BJ (cell line): Measurements from ENCODE around the gene TFRC. TPM values are rescaled to one million over a fixed set of nuclear protein-coding genes. Genes with fewer than 3 reads are reported as not detected.
"Not testable (repeated sequence)": the region's sequence is repeated elsewhere in the genome, so short reads cannot be mapped to it uniquely, and the experiment has no call there.

Source experiments
- CTCF ChIA-PET: fragments of 350-600 bp; formaldehyde crosslinking; extraction: SDS; loops from one replicate; lab custom pipeline; 2021; ENCODE audit warnings: antibody characterized with exemption, inconsistent platforms; lab: Yijun Ruan, JAX
- POLR2A ChIA-PET: fragments of 300-600 bp; sonication (Branson Sonifier 250); formaldehyde crosslinking; extraction: SDS; loops from one replicate; lab custom pipeline; 2021; ENCODE audit warnings: antibody characterized with exemption; lab: Charles Lee
- DNase-seq: peaks from one replicate; pipeline ENCODE4 v3.0.0-alpha.2; 2011; ENCODE audit warnings: low read depth
- H3K27me3 ChIP-seq: 2 replicates; pipeline ENCODE4 v1.6.0; 2011; ENCODE audit warnings: low read length; ENCODE audit not compliant: control insufficient read depth, insufficient read depth
- H3K36me3 ChIP-seq: 2 replicates; pipeline ENCODE4 v1.5.1; 2011; ENCODE audit warnings: low read length; ENCODE audit not compliant: control insufficient read depth, insufficient read depth
- H3K4me3 ChIP-seq: 2 replicates; pipeline ENCODE4 v1.5.1; 2011; ENCODE audit warnings: low read depth, mild to moderate bottlenecking, control low read depth, low read length
- polyA plus RNA-seq: library from polyadenylated mRNA; depleted of rRNA; stranded (reverse); fragments of >200 nt; gene quantifications from 2 replicates; pipeline ENCODE4 v1.2.3, GENCODE V29; 2011
- TF ChIP-seq, protein P1 (sequence below): IDR thresholded peaks from 2 replicates; pipeline ENCODE4 v1.5.1; 2011; ENCODE audit warnings: low read depth, mild to moderate bottlenecking, control low read depth, inconsistent platforms, low read length, moderate library complexity; ENCODE audit not compliant: insufficient read depth

The TFRC gene
- polyA plus RNA-seq, 1 experiment, result 60.7 TPM

DNA sequence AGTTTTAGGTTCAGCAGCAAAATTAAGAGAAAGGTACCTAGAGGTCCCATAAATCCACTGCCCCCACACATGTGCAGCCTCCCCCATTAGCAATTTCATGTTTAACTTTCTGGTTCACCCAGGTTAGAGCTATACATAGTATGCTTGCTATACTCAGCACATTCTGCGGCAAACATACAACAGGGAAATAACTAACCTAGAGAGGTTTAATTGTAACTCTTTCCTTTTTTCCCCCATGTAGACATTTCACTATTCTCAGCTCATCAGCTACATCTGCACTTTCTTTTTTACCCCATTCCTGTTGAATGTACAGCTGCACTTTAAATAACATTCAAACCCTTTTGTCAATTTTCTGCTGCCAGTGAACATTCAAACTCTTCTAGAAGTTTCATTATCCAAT lies 21.1 kb downstream of the TFRC start:
- Histone ChIP-seq H3K4me3 (no peak overlapping the region), H3K36me3 (peaks cover 15% of the 10 kb centered on the region), H3K27me3 (no peaks in the 10 kb centered on the region)
- DNase-seq, result no peak
- ChIA-PET POLR2A (no interaction called here), CTCF (interaction anchor here (1.6 to 2.4 kb wide), 3 partner anchors 11 to 136 kb away, joined by 3 to 5 read pairs (median 5); no protein-coding TSS in a partner anchor)
- TF ChIP-seq, protein P1, sequence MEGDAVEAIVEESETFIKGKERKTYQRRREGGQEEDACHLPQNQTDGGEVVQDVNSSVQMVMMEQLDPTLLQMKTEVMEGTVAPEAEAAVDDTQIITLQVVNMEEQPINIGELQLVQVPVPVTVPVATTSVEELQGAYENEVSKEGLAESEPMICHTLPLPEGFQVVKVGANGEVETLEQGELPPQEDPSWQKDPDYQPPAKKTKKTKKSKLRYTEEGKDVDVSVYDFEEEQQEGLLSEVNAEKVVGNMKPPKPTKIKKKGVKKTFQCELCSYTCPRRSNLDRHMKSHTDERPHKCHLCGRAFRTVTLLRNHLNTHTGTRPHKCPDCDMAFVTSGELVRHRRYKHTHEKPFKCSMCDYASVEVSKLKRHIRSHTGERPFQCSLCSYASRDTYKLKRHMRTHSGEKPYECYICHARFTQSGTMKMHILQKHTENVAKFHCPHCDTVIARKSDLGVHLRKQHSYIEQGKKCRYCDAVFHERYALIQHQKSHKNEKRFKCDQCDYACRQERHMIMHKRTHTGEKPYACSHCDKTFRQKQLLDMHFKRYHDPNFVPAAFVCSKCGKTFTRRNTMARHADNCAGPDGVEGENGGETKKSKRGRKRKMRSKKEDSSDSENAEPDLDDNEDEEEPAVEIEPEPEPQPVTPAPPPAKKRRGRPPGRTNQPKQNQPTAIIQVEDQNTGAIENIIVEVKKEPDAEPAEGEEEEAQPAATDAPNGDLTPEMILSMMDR, result no peak

GRCh38 chr3:196057760-196058331 lies 24.0 kb downstream of the TFRC start:
- ChIA-PET CTCF (no interaction called here), POLR2A (no interaction called here)
- H3K4me3 ChIP-seq, result no peak overlapping the region
- peaks cover 22% of the 10 kb centered on the region for H3K36me3 ChIP-seq
- TF ChIP-seq, protein P1, result no peak
- no peak for DNase-seq
- H3K27me3 ChIP-seq, result no peaks in the 10 kb centered on the region

GRCh38 chr3:196056371-196056770 lies 25.5 kb downstream of the TFRC start:
- POLR2A ChIA-PET, H3K27me3 ChIP-seq, DNase-seq, H3K4me3 ChIP-seq: not testable (repeated sequence)
- H3K36me3 ChIP-seq, result peaks cover 22% of the 10 kb centered on the region
- CTCF ChIA-PET, result interaction anchor here (0.6 kb wide), 1 partner anchor 13 kb away, joined by 3 read pairs; no protein-coding TSS in a partner anchor

- Histone ChIP-seq H3K27me3 (no peaks in the 10 kb centered on the region), H3K36me3 (peaks cover 20% of the 10 kb centered on the region), H3K4me3 (no peak overlapping the region)
- CTCF ChIA-PET, result interaction anchor here (0.6 kb wide), 1 partner anchor 14 kb away, joined by 3 read pairs; no protein-coding TSS in a partner anchor
- DNase-seq, result no peak
- TF ChIP-seq, protein P1, result no peak
- POLR2A ChIA-PET, result no interaction called here
These were observed 26.1 kb downstream of the TFRC start for GRCh38 chr3:196055683-196056270.

- DNase-seq, result no peak
- no peak overlapping the region for H3K4me3 ChIP-seq
- ChIA-PET CTCF (no interaction called here), POLR2A (no interaction called here)
- TF ChIP-seq, protein P1, result no peak
- H3K36me3 ChIP-seq, result peaks cover 20% of the 10 kb centered on the region
- no peaks in the 10 kb centered on the region for H3K27me3 ChIP-seq
These were observed 26.6 kb downstream of the TFRC start for GRCh38 chr3:196055240-196055639.
